ENCODE data around the gene DEPP1.

Gene DEPP1

DNA sequence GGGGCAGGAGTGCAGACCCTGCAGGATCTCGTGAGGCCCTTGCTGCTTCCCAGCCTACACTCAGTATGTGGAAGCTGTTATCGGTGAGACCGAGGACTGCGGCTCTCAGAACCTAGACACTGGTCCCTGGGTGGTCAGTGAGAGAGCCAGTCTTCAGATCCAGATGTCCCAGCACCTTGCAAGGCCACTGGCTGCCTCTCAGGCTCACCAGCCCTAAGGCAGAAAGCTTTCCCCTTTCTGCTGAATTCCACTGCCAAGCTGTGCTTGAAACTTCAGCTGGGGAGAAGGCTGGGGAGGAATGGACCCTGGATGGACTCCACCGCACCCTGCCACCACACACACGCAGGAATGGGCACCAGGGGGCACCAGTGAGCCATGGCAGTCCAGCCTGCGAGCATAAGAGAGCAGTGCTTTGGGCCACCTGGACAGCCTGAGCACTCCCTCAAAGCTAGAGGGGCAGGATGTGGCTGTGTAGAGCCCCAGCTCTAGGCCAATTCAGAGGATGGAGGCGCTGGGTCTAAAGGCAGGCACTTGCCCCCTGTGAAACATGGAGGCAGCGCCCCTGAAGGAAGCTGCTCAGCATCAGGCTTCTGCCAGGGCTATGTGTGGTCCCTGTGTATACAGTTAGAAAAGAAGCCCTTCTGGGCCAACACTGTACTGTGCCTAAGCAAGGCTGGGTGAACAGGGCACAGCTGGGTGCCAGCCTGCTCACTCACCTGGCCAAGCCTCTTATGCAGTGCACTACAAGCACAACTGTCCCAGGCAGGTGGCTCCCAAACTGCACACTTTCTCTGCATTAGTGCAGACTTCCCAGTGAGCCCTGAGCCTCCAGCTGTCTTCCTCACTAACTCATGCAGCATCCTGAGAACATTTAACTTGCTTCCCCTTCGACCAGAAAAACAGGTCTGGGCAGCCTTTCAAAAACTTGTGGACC lies 45.8 kb downstream of the DEPP1 start:
- peak; percentile 68 for DNase-seq (ENCODE audit: low read depth)

DNA sequence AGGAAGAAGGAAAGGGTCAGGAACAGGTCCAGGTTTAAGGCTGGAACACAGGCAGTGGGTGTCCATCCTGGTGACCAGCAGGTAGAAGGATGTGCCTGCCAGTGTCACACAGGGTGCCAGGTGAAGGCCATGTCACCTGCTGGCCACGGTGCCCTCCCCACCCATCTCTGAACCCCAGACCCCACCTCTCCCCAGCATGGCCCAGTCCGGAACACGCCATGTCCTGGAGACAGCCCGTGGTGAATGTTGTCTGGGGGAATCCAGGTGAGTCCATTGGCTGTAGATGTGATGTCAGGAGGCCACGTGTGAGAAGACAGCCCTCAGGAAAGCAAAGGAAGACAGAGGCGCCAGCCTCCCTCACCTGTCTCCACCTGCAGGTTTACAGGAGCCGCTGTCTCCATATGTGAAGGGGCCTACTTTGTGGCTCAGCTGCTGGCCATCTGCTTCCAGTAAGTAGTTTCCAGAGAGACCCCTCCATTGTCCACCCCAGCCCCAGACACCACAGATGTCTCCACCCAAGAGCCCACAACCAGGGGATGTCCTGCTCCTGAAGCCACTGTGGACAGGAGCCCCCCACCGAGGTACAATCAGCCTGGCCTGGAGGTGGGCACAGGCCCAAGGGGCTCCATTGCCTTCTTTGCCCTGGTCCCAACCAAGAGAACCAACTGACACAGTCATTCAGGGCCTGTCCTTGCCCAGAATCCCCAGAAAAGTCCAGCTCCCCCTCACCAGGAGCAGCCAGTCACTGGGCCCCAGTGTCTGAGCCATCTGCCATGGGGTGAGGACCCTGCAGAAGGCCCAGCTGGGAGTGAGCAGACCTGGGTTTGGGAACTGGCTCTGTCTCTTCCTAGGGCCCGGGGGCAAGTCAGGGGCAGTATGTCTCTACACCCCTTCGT lies 46.7 kb downstream of the DEPP1 start:
- no peak for DNase-seq (ENCODE audit: low read depth)

GRCh38 chr10:44930904-44931620 lies 47.5 kb downstream of the DEPP1 start:
- no peak for DNase-seq (ENCODE audit: low read depth)

GRCh38 chr10:44929356-44930255 lies 49.0 kb downstream of the DEPP1 start:
- DNase-seq (ENCODE audit: low read depth): no peak

GRCh38 chr10:44928462-44928861 lies 50.1 kb downstream of the DEPP1 start:
- no peak for DNase-seq (ENCODE audit: low read depth)

DNA sequence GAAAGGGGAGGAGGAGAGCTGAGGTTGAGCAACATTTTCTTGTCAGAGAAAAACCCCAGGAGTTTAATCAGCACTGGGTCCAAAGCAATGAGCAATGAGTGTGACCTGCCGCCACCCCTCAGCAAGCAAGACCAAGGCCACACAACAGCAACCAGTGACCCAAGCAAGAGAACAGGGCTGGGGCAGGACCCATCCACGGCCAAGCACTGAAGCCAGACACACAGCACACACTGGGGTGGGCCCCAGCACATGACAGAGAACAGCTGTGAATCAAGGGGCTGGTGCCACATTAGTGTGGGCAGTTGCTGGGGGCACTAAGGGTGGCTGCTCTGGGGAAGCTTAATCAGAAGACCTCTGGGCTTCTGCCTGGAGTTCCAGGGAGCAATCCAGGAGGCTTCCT lies 51.3 kb downstream of the DEPP1 start:
- DNase-seq (ENCODE audit: low read depth): no peak

GRCh38 chr10:44926751-44927351 lies 51.8 kb downstream of the DEPP1 start:
- no peak for DNase-seq (ENCODE audit: low read depth)
